Endothelial cell of umbilical vein (primary cell): ENCODE results near the gene NFU1. TPM values are rescaled to one million over a fixed set of nuclear protein-coding genes. Genes with fewer than 3 reads are reported as not detected.

Experiments used
- BruUV-seq: library from RNA; stranded (reverse); fragments of 400-500 nt; replicated peaks from 2 replicates; lab custom pipeline; 2021; lab: Mats Ljungman, UMichigan
- CTCF ChIA-PET: fragments of 300-600, 350-600 bp; sonication (Branson Sonifier 250); formaldehyde crosslinking; loops from one replicate; lab custom pipeline; 2021; ENCODE audit warnings: antibody characterized with exemption, inconsistent platforms; lab: Charles Lee
- POLR2A ChIA-PET: fragments of 300-600, 350-600 bp; sonication (Branson Sonifier 250); formaldehyde crosslinking; loops from one replicate; lab custom pipeline; 2021; ENCODE audit warnings: antibody characterized with exemption, inconsistent platforms; lab: Charles Lee
- DNase-seq: peaks from one replicate; pipeline ENCODE4 v3.0.0-alpha.2; 2011; ENCODE audit warnings: low read depth, low spot score
- FAIRE-seq: peaks from 2 replicates; lab custom pipeline; 2011; peaks lifted over from hg19 to GRCh38; lab: Jason Lieb, UNC
- H2AFZ ChIP-seq: 2 replicates; pipeline ENCODE4 v1.6.0; 2012; ENCODE audit warnings: low read depth, low read length, control low read depth, inconsistent platforms
- H3K27ac ChIP-seq: 2 replicates; pipeline ENCODE4 v1.5.1; 2011; ENCODE audit warnings: low read depth, mild to moderate bottlenecking, control low read depth, low read length, moderate library complexity; ENCODE audit not compliant: insufficient read depth
- H3K27me3 ChIP-seq, 2 experiments: 2 replicates each; pipeline versions ENCODE4 v1.6.0 to v1.6.1; 2011; ENCODE audit warnings: low read length in 2 of 2, mixed read lengths in 1 of 2; ENCODE audit not compliant: control insufficient read depth in 2 of 2, insufficient read depth in 2 of 2
- H3K36me3 ChIP-seq, 2 experiments: 2 replicates in 1 of 2; 3 replicates in 1 of 2; pipeline ENCODE4 v1.5.1; 2011; ENCODE audit warnings: low read length in 2 of 2, mild to moderate bottlenecking in 1 of 2, moderate library complexity in 1 of 2; ENCODE audit not compliant: control insufficient read depth in 2 of 2, insufficient read depth in 2 of 2; ENCODE audit errors: extremely low read depth in 1 of 2
- H3K4me1 ChIP-seq: 3 replicates; pipeline ENCODE4 v1.5.1; 2011; ENCODE audit warnings: mild to moderate bottlenecking, low read length; ENCODE audit not compliant: control insufficient read depth, insufficient read depth; ENCODE audit errors: extremely low read depth
- H3K4me2 ChIP-seq: 2 replicates; pipeline ENCODE4 v1.6.1; 2011; ENCODE audit warnings: low read length, control low read depth, mixed read lengths; ENCODE audit not compliant: insufficient read depth
- H3K4me3 ChIP-seq, 3 experiments: fragments of 200-600 bp in 1 of 3; sonication (generic), shearing (Covaris generic) in 1 of 3; replicated peaks in 1 of 3; 2 replicates each; pipeline ENCODE4 v1.5.1; 2011 to 2016; ENCODE audit warnings: control low read depth in 3 of 3, low read length in 3 of 3, mild to moderate bottlenecking in 2 of 3, inconsistent platforms in 1 of 3, low read depth in 1 of 3, moderate library complexity in 1 of 3; ENCODE audit not compliant: insufficient read depth in 1 of 3
- H3K79me2 ChIP-seq: 2 replicates; pipeline ENCODE4 v1.6.0; 2012; ENCODE audit warnings: low read length, inconsistent platforms; ENCODE audit not compliant: control insufficient read depth, insufficient read depth
- H3K9ac ChIP-seq: replicated peaks from 2 replicates; pipeline ENCODE3; 2011; ENCODE audit warnings: low read length, control low read depth; ENCODE audit not compliant: insufficient read depth; ENCODE audit errors: extremely low read depth
- H3K9me1 ChIP-seq: replicated peaks from 3 replicates; pipeline ENCODE4 v1.6.0; 2011; ENCODE audit warnings: mild to moderate bottlenecking, low read length; ENCODE audit not compliant: control insufficient read depth, insufficient read depth; ENCODE audit errors: extremely low read depth
- H3K9me3 ChIP-seq: replicated peaks from 2 replicates; pipeline ENCODE4 v1.5.1; 2012; ENCODE audit warnings: low read length, inconsistent platforms; ENCODE audit not compliant: control insufficient read depth, insufficient read depth
- H4K20me1 ChIP-seq: replicated peaks from 2 replicates; pipeline ENCODE3; 2011; ENCODE audit warnings: mild to moderate bottlenecking, low read length; ENCODE audit not compliant: control insufficient read depth, insufficient read depth; ENCODE audit errors: extremely low read depth
- CTCF ChIP-seq, 2 donors: IDR thresholded peaks; 1 replicate in 1 of 2; 2 replicates in 1 of 2; pipeline ENCODE4 v1.5.1; 2011; ENCODE audit warnings: low read length in 2 of 2, mild to moderate bottlenecking in 2 of 2, moderate library complexity in 2 of 2, control low read depth in 1 of 2, inconsistent platforms in 1 of 2, low read depth in 1 of 2; ENCODE audit not compliant: insufficient read depth in 1 of 2; ENCODE audit errors: extremely low read depth in 1 of 2
- EZH2 ChIP-seq: IDR thresholded peaks from 2 replicates; pipeline ENCODE4 v1.6.1; 2012; ENCODE audit warnings: borderline replicate concordance, low read depth, mild to moderate bottlenecking, moderate library complexity, low read length, inconsistent platforms; ENCODE audit not compliant: severe bottlenecking
- FOS ChIP-seq: IDR thresholded peaks from 2 replicates; pipeline ENCODE4 v1.6.1; 2011; ENCODE audit warnings: mild to moderate bottlenecking, low read length, moderate library complexity, borderline replicate concordance; ENCODE audit not compliant: insufficient read depth
- GATA2 ChIP-seq: IDR thresholded peaks from 2 replicates; pipeline ENCODE4 v1.7.0; 2011; ENCODE audit warnings: low read depth, mild to moderate bottlenecking, moderate library complexity, mixed read lengths, low read length; ENCODE audit not compliant: insufficient read length, insufficient read depth
- JUN ChIP-seq: IDR thresholded peaks from 2 replicates; pipeline ENCODE4 v1.6.1; 2011; ENCODE audit warnings: borderline replicate concordance, low read depth; ENCODE audit not compliant: insufficient read length, insufficient read depth
- MYC ChIP-seq: IDR thresholded peaks from one replicate; pipeline ENCODE4 v1.6.1; 2011; ENCODE audit warnings: mild to moderate bottlenecking, low read depth, low read length
- POLR2A ChIP-seq: IDR thresholded peaks from 2 replicates; pipeline ENCODE4 v1.6.1; 2012; ENCODE audit warnings: low read depth, mild to moderate bottlenecking, control low read depth, low read length
- POLR2AphosphoS5 ChIP-seq: IDR thresholded peaks from 2 replicates; pipeline ENCODE4 v1.6.1; 2012; ENCODE audit warnings: low read depth, mild to moderate bottlenecking, control low read depth, low read length, moderate library complexity; ENCODE audit not compliant: insufficient read depth
- dilution Hi-C: fragments of 300-500 bp; cut with MboI; formaldehyde crosslinking; loops from one replicate; pipeline ENCODE4 v1.15.0; 2019; ENCODE audit warnings: low sequenced_read_pairs; ENCODE audit not compliant: extremely low pct_ligation_motif_present
- intact Hi-C: fragments of 100-400 bp; cut with micrococcal nuclease; formaldehyde crosslinking; loops from one replicate; pipeline ENCODE4 v1.10.0; 2022
- polyA plus RNA-seq, 4 experiments: library from polyadenylated mRNA; depleted of rRNA in 3 of 4; stranded (reverse) in 3 of 4; unstranded in 1 of 4; fragments of >200 nt; gene quantifications; 2 replicates each; pipeline versions ENCODE4 v1.2.1 to v1.2.3, GENCODE V29; 2011 to 2012; ENCODE audit warnings: missing spikeins in 1 of 4
- total RNA-seq: library from RNA; stranded (reverse); gene quantifications from 2 replicates; pipeline ENCODE4 v1.2.3, GENCODE V29; 2021
- TF ChIP-seq, protein P1 (sequence below): IDR thresholded peaks from 2 replicates; pipeline ENCODE4 v1.6.1; 2011; ENCODE audit not compliant: insufficient read depth, insufficient read length

NFU1 gene
- total and polyA plus RNA-seq, 2 donors (not counting 3 experiments of a cell fraction or from before 2014, with no cell fraction given) = 19.6 to 49.7 TPM

- intact Hi-C loops = no loop called here
- H3K4me3 ChIP-seq = no peak overlapping the region
- no peak overlapping the region for H3K4me2 ChIP-seq
- FAIRE-seq = no peak
- H3K36me3 ChIP-seq = peaks cover 0 to 6% of the 10 kb centered on the region in 2 experiments
- no peaks in the 10 kb centered on the region for H3K79me2 ChIP-seq
- H3K9me1 ChIP-seq = no peaks in the 10 kb centered on the region
- H3K27ac ChIP-seq = no peak overlapping the region
- dilution Hi-C loops = no loop called here
- H2AFZ ChIP-seq = no peak overlapping the region
- H3K9me3 ChIP-seq = no peaks in the 10 kb centered on the region
- CTCF ChIA-PET = no interaction called here
- no peaks in the 10 kb centered on the region for H4K20me1 ChIP-seq
- no peak for DNase-seq
- no peak overlapping the region for H3K9ac ChIP-seq
- H3K4me1 ChIP-seq = no peaks in the 10 kb centered on the region
- POLR2A ChIA-PET = interaction anchor here (0.6 kb wide), 1 partner anchor 72 kb away, joined by 3 read pairs; no protein-coding TSS in a partner anchor
- TF ChIP-seq CTCF (IDR thresholded peaks at IDR 0.05; ENCODE audit: extremely low read depth in 1 of 2, insufficient read depth in 1 of 2, low read depth in 1 of 2, low read length in 2 of 2) (no peak), POLR2AphosphoS5 (no peak), GATA2 (no peak), JUN (no peak), MYC (no peak), FOS (no peak), EZH2 (no peak), POLR2A (no peak)
- TF ChIP-seq, protein P1, sequence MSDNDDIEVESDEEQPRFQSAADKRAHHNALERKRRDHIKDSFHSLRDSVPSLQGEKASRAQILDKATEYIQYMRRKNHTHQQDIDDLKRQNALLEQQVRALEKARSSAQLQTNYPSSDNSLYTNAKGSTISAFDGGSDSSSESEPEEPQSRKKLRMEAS = no peak
- no peaks in the 10 kb centered on the region for H3K27me3 ChIP-seq
- BruUV-seq = no TSS peak
These were observed 22.7 kb upstream of the NFU1 start for GRCh38 chr2:69459936-69460335.
